CD4-positive, alpha-beta T cell treated with Interleukin-12 subunit alpha and Interleukin-12 subunit beta, for 1 hour (primary cell): Measurements from ENCODE around the gene SCAF8.
"Not testable (repeated sequence)": the region's sequence is repeated elsewhere in the genome, so short reads cannot be mapped to it uniquely, and the experiment has no call there.

Experiments used
- DNase-seq: peaks from one replicate; pipeline ENCODE4 v3.0.0-alpha.2; 2020

The SCAF8 gene, protein sequence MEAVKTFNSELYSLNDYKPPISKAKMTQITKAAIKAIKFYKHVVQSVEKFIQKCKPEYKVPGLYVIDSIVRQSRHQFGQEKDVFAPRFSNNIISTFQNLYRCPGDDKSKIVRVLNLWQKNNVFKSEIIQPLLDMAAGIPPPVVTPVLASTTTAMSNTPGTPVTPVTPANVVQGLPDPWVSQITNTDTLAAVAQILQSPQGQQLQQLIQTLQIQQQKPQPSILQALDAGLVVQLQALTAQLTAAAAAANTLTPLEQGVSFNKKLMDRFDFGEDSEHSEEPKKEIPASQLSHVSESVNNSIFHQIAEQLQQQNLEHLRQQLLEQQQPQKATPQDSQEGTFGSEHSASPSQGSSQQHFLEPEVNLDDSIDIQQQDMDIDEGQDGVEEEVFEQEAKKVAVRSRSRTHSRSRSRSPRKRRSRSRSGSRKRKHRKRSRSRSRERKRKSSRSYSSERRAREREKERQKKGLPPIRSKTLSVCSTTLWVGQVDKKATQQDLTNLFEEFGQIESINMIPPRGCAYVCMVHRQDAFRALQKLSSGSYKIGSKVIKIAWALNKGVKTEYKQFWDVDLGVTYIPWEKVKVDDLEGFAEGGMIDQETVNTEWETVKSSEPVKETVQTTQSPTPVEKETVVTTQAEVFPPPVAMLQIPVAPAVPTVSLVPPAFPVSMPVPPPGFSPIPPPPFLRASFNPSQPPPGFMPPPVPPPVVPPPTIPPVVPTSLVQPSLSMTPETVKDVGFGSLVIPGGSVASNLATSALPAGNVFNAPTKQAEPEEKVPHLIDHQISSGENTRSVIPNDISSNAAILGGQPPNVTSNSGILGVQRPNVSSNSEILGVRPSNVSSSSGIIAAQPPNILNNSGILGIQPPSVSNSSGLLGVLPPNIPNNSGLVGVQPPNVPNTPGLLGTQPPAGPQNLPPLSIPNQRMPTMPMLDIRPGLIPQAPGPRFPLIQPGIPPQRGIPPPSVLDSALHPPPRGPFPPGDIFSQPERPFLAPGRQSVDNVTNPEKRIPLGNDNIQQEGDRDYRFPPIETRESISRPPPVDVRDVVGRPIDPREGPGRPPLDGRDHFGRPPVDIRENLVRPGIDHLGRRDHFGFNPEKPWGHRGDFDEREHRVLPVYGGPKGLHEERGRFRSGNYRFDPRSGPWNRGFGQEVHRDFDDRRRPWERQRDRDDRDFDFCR (N-terminal part only)

DNA sequence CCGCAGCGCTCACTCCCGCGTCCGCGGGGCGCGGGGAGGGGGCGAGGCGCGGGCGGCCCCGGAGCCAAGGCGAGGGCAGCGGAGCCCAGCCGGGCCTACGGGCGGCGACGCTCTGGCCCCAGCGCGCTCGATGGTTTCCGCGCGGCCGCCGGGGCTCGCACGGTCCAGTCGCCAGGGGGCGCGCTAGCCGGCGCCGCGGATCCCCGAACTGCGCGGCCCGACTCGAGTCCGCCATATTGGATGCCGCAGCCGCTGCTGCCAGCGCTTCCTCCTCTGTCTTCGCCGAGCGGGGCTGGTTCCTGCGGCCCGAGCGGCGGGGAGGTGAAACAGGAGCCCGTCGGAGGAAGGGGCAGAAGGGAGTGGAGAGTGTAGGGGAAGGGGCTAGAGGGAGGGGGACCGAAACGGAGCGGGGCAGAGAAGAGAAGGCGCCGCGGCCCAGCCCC is at the start of gene SCAF8:
Gene SCAF8 (plus strand): TSS at position 234 of the 443 bp plus-strand sequence. CDS start 485 bp downstream, outside the sequence.
- peak; percentile 89 for DNase-seq

DNA sequence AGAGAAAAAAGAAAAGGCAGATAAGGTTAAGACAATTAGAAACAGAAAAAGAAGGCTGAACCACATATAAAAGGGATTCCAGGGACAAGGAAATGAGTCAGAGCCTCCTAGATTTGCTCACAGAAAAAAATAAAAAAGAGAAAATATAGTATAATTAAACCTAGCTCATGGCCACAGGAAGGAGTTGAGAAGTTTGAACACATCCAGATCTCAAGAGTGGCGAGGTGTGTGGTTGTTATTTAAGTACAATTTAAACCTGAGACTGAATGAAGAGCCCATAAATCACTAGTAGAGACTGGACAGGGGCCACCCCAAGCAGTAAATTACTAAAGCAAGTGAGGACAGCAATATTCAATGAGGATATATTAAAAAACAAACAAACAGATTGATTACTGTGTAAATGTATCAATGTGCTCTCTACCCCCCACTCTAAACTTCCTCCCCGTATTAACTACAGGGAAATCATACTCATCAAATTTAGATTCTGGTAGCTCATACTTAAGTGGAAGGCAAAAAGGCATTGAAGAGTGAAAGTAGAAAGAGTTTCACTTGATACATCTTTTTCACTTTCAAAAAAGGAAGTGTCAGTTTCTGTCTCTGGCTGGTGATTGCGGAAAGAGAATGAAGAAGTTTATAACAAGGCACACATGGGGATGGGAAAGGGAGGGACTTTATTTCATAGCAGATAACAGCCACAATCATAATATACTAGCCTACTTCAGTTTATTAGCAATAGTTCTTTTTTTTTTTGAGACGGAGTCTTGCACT is 49.3 kb upstream of the SCAF8 start:
- DNase-seq = no peak

DNA sequence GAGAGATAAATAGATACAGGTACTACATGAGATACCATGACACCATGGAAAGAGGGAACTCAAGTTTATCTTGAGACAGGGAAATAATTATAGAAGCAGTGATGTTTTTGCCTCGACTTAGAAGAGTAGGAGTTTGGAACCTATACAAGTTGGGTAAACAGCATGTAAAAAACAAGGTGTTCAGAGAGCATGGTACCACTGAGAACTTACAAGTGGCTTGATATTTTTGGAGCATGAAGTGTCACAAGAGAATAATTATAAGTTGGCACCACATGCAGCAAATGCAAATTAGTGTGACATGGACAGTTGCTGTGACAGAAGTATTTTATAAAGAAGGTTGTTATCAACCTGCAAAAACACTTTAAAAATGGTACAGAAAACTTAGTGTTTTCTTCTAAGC is 47.1 kb upstream of the SCAF8 start:
- DNase-seq = no peak

DNA sequence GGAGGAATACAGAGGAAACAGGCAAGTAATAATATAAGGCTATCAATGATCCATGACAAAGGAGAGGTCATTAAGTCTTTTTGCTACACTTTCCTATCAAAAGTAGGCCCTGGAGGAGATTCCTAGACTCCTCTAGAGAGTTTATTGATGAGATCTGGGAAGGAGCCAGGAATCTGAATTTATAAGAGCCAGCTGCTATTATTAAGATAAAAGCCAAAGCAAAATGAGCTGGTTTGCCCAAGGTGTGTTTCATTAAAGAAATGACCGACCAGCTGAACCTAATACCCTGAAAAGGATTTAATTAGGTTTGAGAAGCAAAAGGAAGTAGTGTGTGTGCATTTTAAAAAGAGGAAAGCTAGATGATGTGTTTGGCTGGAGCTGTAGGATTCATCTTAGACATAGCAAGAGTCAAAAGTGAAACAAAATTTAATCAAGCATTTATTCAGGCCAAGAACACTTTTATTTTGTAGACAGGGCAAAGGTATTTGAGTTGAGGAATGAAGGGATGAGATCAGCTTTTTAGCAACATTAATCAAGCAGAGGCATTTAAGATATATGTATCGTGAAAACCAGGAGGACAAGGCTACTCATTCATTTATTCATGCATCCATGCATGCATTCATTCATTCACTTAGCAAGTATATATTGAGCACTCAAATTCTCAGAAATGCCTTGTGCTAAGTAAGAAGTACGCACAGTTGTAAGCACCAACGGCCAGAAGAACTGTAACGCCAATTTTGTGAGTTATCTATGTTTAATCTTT is 43.5 kb upstream of the SCAF8 start:
- no peak for DNase-seq

DNA sequence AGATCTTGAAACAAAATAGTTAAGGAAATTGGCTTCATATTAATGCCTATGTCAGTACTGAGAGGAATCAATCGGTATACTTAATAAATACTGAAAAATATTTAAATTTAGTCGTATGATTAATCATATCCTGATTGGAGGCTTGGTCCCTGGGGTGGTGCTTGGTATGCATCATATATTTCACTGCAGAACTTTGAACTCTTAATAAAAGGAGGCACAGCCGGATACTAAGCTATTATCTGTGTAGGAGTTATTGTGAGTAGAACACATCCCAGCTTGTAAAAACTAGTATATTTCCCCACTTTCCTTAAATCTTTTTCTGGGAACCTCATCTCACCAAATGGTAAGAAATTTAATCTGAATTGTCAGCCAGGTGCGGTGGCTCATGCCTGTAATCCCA is 42.4 kb upstream of the SCAF8 start:
- no peak for DNase-seq

DNA sequence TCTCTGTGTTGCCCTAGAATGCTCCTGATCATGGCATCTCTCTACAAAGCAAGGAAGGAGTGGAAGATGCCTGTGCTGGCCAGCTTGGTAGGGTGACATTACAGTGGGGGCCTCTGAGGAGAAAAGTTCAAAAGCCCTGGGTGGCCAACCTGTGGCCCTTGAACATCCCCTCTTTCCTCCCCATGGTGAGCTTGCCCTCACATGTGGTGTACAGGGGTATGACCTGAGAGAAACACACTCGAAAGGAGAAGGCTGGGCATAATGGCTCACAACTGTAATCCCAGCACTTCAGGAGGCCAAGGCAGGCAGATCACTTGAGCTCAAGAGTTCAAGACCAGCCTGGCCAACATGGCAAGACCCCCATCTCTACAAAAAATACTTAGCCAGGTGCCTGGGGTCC is 36.6 kb upstream of the SCAF8 start:
- no peak for DNase-seq

DNA sequence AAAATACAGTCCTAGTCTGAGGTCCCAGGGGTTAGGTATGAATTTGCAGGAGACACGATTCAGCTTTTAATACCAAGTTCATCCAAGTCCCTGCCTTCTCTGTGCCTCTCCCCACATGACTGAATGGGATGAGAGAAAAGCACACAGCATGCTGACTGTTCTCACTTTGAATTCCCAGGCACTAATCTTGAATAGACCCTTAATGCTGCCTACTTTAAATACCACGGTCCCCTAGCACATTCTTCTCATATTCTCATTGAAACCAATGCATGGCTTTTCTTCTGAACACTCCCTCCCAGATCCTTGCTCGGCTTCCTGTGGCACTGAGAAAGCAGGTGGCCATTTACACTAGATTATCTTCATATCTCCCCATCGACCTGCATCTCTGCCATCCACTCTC is 30.1 kb upstream of the SCAF8 start:
- DNase-seq = no peak

DNA sequence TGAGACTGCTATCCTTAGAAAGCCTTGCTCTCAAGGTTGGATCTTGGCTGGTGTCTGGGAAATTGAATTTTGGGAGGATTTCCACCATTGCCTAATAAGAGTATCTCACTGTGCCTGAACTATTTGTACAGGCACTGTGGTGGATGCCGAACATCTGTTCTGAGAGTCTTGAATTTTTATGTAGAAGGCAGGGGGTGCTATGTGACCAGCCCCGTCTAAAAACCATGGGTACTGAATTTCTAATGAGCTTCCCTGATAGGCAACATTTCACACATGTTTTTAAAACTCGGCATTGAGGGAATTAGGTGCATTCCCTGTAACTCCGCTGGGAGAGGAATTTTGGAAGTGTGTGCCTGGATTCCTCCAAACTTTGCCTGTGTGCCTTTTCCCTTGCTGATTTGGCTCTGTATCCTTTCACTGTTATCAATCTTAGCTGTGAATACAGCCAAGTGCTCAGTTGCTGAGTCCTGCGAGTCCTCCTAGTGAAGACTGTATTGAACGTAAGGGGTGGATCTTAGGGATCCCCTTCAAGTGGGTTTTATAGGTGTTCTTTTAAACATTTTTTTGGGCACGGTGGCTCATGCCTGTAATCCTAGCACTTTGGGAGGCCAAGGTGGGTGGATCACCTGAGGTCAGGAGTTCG is 27.6 kb upstream of the SCAF8 start:
- DNase-seq = peak; percentile 9

DNA sequence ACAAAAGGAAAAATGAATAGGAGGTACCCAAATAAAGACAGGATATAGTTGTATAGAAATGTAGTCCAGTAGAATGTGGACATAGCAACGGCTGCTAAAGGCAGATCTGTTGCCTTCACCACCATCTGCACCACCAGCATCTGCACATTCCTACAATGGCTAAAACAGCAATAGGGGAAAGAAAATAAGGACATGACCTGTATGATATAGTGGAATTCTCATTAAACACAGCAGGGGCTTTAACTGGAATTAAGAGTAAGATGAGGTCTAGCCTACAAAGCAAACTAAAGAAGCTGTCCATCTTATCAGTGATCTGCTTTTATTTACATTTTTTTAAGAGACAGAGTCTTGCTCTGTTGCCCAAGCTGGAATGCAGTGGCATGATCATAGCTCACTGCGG is 26.8 kb upstream of the SCAF8 start:
- DNase-seq = no peak

DNA sequence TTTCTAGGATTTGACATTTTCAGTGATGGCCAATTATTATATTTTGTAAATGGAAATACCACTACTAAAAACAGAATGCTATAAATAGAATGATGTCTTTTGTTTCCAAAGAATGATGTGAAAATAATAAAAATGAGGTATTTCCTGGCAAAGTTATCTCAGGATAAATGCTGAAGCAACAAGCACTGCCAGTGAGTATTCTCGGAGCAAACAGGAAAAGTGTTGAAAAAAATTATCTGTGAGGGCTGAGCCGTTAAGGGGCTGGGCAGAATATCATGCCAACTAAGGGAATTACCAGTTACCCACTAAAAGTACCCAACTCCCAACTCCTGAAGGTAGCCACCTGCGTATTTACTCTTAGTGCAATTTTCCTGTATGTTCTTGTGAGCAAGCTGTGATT is 23.6 kb upstream of the SCAF8 start:
- DNase-seq = no peak

DNA sequence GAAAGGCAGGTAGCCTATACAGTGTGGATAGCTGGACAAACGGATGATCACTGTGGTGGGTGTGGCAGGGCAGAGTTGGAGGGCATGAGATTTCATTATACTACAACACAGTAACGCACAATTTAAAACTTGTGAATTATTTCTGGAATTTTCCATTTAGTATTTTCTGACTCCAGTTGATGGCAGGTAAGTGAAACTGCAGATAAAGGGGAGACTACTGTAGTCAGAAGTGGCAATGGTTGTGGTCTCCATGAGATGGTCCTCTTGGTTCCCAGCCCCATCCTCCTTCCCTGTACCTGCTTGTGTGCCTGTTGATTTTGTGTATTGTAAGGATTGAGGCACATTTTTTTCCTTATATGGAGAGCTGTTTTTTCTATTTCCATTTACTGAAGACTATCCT is 22.5 kb upstream of the SCAF8 start:
- no peak for DNase-seq

DNA sequence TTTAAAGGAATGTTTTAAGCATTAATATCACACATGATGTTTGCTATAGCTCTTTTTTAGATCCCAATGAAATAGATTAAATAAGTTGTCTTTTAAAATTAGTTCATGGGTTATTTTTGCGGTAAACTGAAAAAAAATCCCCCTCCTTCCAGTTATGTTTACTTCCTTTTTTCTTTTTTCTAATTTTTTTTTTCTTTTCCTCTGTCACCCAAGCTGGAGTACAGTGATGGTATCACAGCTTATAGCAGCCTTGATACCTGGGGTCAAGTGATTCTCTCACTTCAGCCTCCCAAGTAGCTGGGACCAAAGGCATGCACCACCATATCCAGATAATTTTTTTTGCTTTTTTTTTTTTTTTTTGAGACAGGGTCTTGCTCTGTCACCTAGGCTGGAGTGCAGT is 17.8 kb upstream of the SCAF8 start:
- DNase-seq = no peak

DNA sequence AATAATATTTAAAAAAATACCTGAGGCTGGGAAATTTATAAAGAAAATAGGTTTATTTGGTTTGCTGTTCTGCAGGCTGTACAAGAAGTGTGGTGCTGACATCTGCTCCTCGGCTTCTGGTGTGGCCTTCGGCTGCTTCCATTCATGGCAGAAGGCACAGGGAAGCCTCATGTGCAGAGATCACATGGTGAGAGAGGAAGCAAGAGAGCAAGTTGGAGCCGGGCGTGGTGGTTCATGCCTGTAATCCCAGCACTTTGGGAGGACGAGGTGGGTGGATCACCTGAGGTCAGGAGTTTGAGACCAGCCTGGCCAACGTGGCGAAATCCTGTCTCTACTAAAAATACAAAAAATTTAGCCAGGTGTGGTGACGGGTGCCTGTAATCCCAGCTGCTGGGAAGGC is 16.9 kb upstream of the SCAF8 start:
- DNase-seq = not testable (repeated sequence)

DNA sequence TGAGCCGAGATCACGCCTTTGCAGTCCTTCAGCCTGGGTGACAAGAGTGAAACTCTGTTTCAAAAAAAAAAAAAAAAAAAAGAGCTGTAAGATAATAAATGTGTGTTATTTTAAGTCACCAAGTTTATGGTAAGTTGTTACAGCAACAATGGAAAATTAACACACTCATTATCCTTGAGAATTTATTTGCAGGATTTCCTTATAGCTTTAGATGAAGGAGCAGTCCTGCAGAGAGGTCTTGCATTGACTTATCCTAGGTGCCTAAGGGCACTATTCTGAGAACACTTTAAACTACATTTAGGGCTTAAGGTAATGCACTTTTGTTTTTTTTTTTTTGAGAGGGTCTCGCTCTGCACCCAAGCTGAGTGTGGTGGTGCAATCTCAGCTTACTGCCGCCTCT is 13.8 kb upstream of the SCAF8 start:
- DNase-seq = no peak

DNA sequence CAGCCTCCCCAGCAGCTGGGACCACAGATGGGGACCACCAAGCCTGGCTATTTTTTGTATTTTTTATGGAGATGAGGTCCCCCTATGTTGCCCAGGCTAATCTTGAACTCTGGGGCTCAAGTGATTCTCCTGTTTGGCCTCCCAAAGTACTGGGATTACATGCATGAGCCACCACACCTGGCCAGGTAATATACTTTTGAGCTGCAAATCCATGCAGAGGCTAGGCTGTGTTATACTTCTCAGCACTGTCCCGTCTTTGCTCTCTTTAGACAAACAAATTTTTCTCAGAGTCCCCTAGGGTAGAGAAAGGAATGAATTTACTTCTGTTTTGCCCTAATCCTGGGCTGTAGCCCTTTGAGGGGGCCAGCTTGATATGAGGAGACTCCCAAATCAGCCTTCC is 13.4 kb upstream of the SCAF8 start:
- DNase-seq = no peak

DNA sequence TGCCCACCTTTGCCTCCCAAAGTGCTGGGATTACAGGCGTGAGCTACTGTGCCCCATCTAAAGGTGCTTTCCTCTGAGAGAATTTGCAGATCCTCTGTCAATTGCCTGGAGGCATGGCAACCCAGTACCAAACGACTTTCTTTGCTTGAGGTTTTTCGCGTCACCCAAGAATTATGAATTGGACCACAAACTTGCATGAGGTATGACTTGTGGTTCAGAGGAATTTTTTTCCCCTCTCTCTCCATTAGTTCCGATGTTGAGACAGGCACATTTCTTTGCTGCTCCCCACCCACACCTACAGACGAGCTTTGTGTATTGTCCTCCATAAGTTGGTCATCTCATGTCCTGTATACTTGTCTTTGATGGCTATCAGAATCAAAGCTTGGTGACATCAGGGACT is 11.8 kb upstream of the SCAF8 start:
- no peak for DNase-seq

DNA sequence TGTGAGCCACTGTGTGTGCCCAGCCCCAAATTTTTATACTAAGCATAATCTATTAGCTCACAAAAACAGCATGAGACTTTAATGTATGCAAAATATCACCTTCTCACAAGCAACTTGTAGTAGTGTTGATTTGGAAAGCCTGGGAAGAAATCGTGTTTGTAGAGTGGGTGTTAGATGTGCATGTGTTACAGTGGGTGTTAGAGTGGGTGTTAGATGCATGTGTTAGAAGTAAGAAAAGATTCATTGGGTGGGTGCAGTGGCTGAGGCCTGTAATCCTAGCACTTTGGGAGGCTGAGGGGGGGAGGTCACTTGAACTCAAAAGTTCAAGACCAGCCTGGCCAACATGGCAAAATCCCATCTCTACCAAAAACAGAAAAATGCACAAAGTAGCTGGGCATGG is 6.3 kb upstream of the SCAF8 start:
- DNase-seq = no peak

DNA sequence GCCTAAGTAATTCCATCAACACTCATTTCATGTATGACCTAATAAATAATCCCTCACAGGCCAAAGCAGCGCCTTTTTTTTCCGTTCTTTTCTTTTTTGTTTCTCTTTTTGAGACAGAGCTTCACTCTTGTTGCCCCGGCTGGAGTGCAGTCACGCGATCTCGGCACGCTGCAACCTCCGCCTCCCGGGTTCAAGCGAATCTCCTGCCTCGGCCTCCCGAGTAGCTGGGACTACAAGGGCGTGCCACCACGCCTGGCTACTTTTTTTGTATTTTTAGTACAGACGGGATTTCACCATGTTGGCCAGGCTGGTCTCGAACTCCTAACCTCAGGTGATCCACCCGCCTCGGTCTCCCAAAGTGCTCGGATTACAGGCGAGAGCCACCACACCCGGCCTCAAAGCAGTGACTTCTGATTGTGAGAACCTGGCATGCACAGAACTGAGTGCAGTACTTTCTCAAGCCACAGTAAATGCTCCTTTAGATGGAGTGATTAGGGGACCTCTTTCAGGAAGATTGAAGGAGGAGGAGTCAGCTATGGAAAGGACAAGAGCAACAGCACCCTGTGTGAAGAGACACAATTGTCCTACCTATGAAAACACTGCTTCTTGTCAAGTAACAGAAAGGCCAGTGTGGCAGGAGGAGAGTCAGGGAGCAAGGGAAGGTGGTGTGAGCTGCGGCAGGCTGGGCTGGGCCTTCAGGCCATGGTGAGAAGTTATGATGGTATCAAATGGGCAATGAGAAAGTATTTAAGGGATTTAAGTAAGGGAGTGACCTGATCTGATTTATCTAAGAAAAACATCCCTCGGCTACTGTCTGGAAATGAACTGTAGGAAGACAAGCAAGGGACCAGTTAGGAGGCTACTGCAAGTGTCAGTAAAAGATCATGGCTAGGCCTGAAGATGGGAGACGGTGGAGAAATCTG is 1.7 kb upstream of the SCAF8 start:
- DNase-seq = no peak

DNA sequence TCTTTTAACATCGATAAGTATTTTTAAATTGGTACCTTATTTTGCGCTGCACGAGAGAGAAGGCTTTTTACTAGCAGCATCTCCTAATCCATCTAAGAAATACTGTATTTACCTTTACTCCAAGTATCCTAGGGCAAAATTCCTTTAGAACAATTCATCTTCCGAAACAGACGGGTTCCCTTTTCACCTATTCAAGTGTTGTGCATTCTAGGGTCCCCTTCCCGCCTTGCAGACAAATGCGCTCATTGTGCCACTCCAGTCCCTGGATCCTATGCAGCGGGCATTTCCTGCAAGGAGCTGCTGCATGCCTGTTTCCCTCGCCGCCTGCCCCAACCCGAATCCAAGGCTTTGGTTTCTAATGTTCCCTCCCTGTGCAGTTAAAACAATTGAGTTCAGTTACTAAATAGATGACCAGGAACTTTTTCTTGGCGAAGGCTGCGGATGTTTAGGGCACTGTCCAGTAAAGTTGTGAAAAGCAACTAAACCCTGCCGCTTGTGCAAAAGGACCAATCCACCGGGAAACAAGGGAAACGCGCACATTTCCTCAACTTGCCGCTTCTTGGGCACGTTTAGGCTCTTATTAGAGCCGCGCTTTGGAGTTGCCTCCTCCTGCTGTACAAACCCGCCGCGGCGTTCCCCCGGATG is 556 bp upstream of the SCAF8 start:
- DNase-seq = no peak
